Liver (tissue), 3 donors: ENCODE data around the gene SRSF12.

Experiments
- EGR1 ChIP-seq, 2 donors: IDR thresholded peaks; 2 replicates each; pipeline ENCODE4 v1.6.1; 2016 to 2018; ENCODE audit warnings: antibody characterized with exemption in 2 of 2, low read depth in 2 of 2
- FOXA1 ChIP-seq: IDR thresholded peaks from 2 replicates; pipeline ENCODE4 v1.6.1; 2016; ENCODE audit warnings: antibody characterized with exemption
- HNF4G ChIP-seq: IDR thresholded peaks from 2 replicates; pipeline ENCODE4 v1.6.1; 2016; ENCODE audit warnings: antibody characterized with exemption
- JUND ChIP-seq, 2 donors: IDR thresholded peaks; 2 replicates each; pipeline ENCODE4 v1.6.1; 2016; ENCODE audit warnings: antibody characterized with exemption in 2 of 2
- RAD21 ChIP-seq, 2 donors: IDR thresholded peaks; 2 replicates each; pipeline ENCODE4 v1.6.1; 2016; ENCODE audit warnings: antibody characterized with exemption in 2 of 2, mild to moderate bottlenecking in 2 of 2
- TAF1 ChIP-seq: conservative IDR thresholded peaks from 2 replicates; pipeline ENCODE4 v1.6.1; 2016; ENCODE audit warnings: antibody characterized with exemption, mild to moderate bottlenecking
- YY1 ChIP-seq: IDR thresholded peaks from 2 replicates; pipeline ENCODE4 v1.6.1; 2016; ENCODE audit warnings: antibody characterized with exemption, mild to moderate bottlenecking
- TF ChIP-seq, protein P1 (sequence below): IDR thresholded peaks from 2 replicates; pipeline ENCODE4 v1.6.1; 2016; ENCODE audit warnings: antibody characterized with exemption, mild to moderate bottlenecking
- TF ChIP-seq, protein P2 (sequence below): fragments of 150-350 bp; IDR thresholded peaks from 2 replicates; pipeline ENCODE4 v1.5.1; 2017; ENCODE audit warnings: improper control_type of control experiment, low read depth, low read length; ENCODE audit not compliant: missing input control
- TF ChIP-seq, protein P3 (sequence below): IDR thresholded peaks from 2 replicates; pipeline ENCODE4 v1.6.1; 2016; ENCODE audit warnings: antibody characterized with exemption
- TF ChIP-seq, protein P4 (sequence below): IDR thresholded peaks from 2 replicates; pipeline ENCODE4 v1.6.1; 2016; ENCODE audit warnings: antibody characterized with exemption
- TF ChIP-seq, protein P5 (sequence below): IDR thresholded peaks from 2 replicates; pipeline ENCODE4 v1.6.1; 2016; ENCODE audit warnings: antibody characterized with exemption
- donor health status: healthy.
- donor health status: healthy.

DNA sequence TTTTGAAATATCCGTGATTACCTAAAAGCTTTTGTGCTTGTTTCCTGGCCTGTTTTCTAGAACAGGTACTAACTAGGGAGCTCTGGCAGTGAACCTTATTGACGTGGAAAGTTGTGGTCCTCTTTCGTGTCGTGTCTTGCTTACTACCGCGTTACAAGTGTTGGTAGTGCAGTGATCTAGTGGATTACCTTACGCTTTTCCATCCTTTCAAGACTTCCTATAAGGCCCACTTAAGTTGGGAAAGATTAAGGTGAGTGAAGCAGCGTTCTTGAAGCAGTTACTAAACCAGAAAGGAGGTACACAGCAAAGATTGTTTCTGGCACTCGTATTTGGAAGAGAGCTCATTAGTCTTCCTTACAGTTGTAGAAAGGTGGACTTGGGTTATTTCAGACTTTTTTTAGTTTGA is 35.4 kb downstream of the SRSF12 start:
- TF ChIP-seq, protein P1, sequence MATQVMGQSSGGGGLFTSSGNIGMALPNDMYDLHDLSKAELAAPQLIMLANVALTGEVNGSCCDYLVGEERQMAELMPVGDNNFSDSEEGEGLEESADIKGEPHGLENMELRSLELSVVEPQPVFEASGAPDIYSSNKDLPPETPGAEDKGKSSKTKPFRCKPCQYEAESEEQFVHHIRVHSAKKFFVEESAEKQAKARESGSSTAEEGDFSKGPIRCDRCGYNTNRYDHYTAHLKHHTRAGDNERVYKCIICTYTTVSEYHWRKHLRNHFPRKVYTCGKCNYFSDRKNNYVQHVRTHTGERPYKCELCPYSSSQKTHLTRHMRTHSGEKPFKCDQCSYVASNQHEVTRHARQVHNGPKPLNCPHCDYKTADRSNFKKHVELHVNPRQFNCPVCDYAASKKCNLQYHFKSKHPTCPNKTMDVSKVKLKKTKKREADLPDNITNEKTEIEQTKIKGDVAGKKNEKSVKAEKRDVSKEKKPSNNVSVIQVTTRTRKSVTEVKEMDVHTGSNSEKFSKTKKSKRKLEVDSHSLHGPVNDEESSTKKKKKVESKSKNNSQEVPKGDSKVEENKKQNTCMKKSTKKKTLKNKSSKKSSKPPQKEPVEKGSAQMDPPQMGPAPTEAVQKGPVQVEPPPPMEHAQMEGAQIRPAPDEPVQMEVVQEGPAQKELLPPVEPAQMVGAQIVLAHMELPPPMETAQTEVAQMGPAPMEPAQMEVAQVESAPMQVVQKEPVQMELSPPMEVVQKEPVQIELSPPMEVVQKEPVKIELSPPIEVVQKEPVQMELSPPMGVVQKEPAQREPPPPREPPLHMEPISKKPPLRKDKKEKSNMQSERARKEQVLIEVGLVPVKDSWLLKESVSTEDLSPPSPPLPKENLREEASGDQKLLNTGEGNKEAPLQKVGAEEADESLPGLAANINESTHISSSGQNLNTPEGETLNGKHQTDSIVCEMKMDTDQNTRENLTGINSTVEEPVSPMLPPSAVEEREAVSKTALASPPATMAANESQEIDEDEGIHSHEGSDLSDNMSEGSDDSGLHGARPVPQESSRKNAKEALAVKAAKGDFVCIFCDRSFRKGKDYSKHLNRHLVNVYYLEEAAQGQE = no peak
- TF ChIP-seq, protein P2, sequence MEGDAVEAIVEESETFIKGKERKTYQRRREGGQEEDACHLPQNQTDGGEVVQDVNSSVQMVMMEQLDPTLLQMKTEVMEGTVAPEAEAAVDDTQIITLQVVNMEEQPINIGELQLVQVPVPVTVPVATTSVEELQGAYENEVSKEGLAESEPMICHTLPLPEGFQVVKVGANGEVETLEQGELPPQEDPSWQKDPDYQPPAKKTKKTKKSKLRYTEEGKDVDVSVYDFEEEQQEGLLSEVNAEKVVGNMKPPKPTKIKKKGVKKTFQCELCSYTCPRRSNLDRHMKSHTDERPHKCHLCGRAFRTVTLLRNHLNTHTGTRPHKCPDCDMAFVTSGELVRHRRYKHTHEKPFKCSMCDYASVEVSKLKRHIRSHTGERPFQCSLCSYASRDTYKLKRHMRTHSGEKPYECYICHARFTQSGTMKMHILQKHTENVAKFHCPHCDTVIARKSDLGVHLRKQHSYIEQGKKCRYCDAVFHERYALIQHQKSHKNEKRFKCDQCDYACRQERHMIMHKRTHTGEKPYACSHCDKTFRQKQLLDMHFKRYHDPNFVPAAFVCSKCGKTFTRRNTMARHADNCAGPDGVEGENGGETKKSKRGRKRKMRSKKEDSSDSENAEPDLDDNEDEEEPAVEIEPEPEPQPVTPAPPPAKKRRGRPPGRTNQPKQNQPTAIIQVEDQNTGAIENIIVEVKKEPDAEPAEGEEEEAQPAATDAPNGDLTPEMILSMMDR = no peak
- TF ChIP-seq, protein P3, sequence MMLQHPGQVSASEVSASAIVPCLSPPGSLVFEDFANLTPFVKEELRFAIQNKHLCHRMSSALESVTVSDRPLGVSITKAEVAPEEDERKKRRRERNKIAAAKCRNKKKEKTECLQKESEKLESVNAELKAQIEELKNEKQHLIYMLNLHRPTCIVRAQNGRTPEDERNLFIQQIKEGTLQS = no peak
- TF ChIP-seq EGR1 (IDR thresholded peaks at IDR 0.05; ENCODE audit: low read depth in 2 of 2) (no peak), JUND (IDR thresholded peaks at IDR 0.05) (no peak), HNF4G (no peak), YY1 (no peak), FOXA1 (no peak), TAF1 (no peak), RAD21 (IDR thresholded peaks at IDR 0.05) (no peak)
- TF ChIP-seq, protein P4, sequence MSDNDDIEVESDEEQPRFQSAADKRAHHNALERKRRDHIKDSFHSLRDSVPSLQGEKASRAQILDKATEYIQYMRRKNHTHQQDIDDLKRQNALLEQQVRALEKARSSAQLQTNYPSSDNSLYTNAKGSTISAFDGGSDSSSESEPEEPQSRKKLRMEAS = no peak
- TF ChIP-seq, protein P5, sequence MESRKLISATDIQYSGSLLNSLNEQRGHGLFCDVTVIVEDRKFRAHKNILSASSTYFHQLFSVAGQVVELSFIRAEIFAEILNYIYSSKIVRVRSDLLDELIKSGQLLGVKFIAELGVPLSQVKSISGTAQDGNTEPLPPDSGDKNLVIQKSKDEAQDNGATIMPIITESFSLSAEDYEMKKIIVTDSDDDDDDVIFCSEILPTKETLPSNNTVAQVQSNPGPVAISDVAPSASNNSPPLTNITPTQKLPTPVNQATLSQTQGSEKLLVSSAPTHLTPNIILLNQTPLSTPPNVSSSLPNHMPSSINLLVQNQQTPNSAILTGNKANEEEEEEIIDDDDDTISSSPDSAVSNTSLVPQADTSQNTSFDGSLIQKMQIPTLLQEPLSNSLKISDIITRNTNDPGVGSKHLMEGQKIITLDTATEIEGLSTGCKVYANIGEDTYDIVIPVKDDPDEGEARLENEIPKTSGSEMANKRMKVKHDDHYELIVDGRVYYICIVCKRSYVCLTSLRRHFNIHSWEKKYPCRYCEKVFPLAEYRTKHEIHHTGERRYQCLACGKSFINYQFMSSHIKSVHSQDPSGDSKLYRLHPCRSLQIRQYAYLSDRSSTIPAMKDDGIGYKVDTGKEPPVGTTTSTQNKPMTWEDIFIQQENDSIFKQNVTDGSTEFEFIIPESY = no peak
